ENCODE measurements around the gene SH3BP4. TPM values are rescaled to one million over a fixed set of nuclear protein-coding genes. Genes with fewer than 3 reads are reported as not detected.

The SH3BP4 gene
- polyA plus RNA-seq, 1 donor (not counting 4 experiments of a cell fraction or from before 2014, with no cell fraction given) = 50.4 TPM

GRCh38 chr2:235041918-235042575 lies 90.2 kb downstream of the SH3BP4 start:
- Histone ChIP-seq H3K4me3 (ENCODE audit: control insufficient read depth in 2 of 3, extremely low read depth in 1 of 3, insufficient read depth in 2 of 3, low read depth in 1 of 3, low read length in 3 of 3) (no peak overlapping the region), H3K4me2 (ENCODE audit: control insufficient read depth, extremely low read depth, insufficient read depth, low read depth, low read length) (no peak overlapping the region), H3K27me3 (ENCODE audit: control insufficient read depth, extremely low read depth, insufficient read depth, low read length) (no peaks in the 10 kb centered on the region), H2AFZ (ENCODE audit: control insufficient read depth, low read length) (no peak overlapping the region), H3K27ac (ENCODE audit: control insufficient read depth, insufficient read depth, low read length) (no peak overlapping the region), H3K4me1 (ENCODE audit: control insufficient read depth, extremely low read depth, insufficient read depth, low read length) (no peaks in the 10 kb centered on the region), H3K36me3 (ENCODE audit: control insufficient read depth in 2 of 2, extremely low read depth in 1 of 2, insufficient read depth in 2 of 2, low read length in 2 of 2) (peaks cover 39 to 59% of the 10 kb centered on the region in 2 experiments), H3K9me3 (ENCODE audit: control insufficient read depth, low read depth, low read length) (no peaks in the 10 kb centered on the region), H3K9me1 (ENCODE audit: control insufficient read depth, extremely low read depth, insufficient read depth, low read length) (no peaks in the 10 kb centered on the region), H3K79me2 (ENCODE audit: control insufficient read depth, insufficient read depth, low read length) (peaks cover 53% of the 10 kb centered on the region), H3K9ac (ENCODE audit: control insufficient read depth, extremely low read depth, insufficient read depth, low read length) (no peak overlapping the region), H4K20me1 (ENCODE audit: control insufficient read depth, extremely low read depth, insufficient read depth, low read length) (no peaks in the 10 kb centered on the region)
- FAIRE-seq (no peak), DNase-seq (ENCODE audit: low read depth, low spot score) (no peak)
- dilution Hi-C loops (cut with MboI; ENCODE audit: extremely low pct_ligation_motif_present, low sequenced_read_pairs) = no loop called here
- TF ChIP-seq EZH2 (IDR thresholded peaks at IDR 0.05; ENCODE audit: low read length) (no peak), CTCF (optimal IDR thresholded peaks at IDR 0.05 in 1 of 3, IDR thresholded peaks at IDR 0.05 in 1 of 3, conservative IDR thresholded peaks at IDR 0.05 in 1 of 3; ENCODE audit: extremely low read depth in 1 of 3, insufficient read depth in 2 of 3, low read length in 3 of 3) (no peak)

- no peak overlapping the region for H3K4me2 ChIP-seq (ENCODE audit: control insufficient read depth, extremely low read depth, insufficient read depth, low read depth, low read length)
- FAIRE-seq (no peak), DNase-seq (ENCODE audit: low read depth, low spot score) (no peak)
- no peaks in the 10 kb centered on the region for H3K27me3 ChIP-seq (ENCODE audit: control insufficient read depth, extremely low read depth, insufficient read depth, low read length)
- H3K9me1 ChIP-seq (ENCODE audit: control insufficient read depth, extremely low read depth, insufficient read depth, low read length) = no peaks in the 10 kb centered on the region
- no peak overlapping the region for H3K9ac ChIP-seq (ENCODE audit: control insufficient read depth, extremely low read depth, insufficient read depth, low read length)
- H3K36me3 ChIP-seq (ENCODE audit: control insufficient read depth in 2 of 2, extremely low read depth in 1 of 2, insufficient read depth in 2 of 2, low read length in 2 of 2) = peaks cover 44 to 52% of the 10 kb centered on the region in 2 experiments
- H3K4me1 ChIP-seq (ENCODE audit: control insufficient read depth, extremely low read depth, insufficient read depth, low read length) = no peaks in the 10 kb centered on the region
- H3K27ac ChIP-seq (ENCODE audit: control insufficient read depth, insufficient read depth, low read length) = no peak overlapping the region
- no peaks in the 10 kb centered on the region for H4K20me1 ChIP-seq (ENCODE audit: control insufficient read depth, extremely low read depth, insufficient read depth, low read length)
- H2AFZ ChIP-seq (ENCODE audit: control insufficient read depth, low read length) = no peak overlapping the region
- no peaks in the 10 kb centered on the region for H3K9me3 ChIP-seq (ENCODE audit: control insufficient read depth, low read depth, low read length)
- no peak for TF ChIP-seq CTCF (optimal IDR thresholded peaks at IDR 0.05 in 1 of 3, IDR thresholded peaks at IDR 0.05 in 1 of 3, conservative IDR thresholded peaks at IDR 0.05 in 1 of 3; ENCODE audit: extremely low read depth in 1 of 3, insufficient read depth in 2 of 3, low read length in 3 of 3)
- no peak for TF ChIP-seq EZH2 (IDR thresholded peaks at IDR 0.05; ENCODE audit: low read length)
- H3K79me2 ChIP-seq (ENCODE audit: control insufficient read depth, insufficient read depth, low read length) = peaks cover 56% of the 10 kb centered on the region
- H3K4me3 ChIP-seq (ENCODE audit: control insufficient read depth in 2 of 3, extremely low read depth in 1 of 3, insufficient read depth in 2 of 3, low read depth in 1 of 3, low read length in 3 of 3) = no peak overlapping the region
- dilution Hi-C loops (cut with MboI; ENCODE audit: extremely low pct_ligation_motif_present, low sequenced_read_pairs) = no loop called here
Measured at GRCh38 chr2:235042576-235043515, 91.0 kb downstream of the SH3BP4 start.
